Left lung (tissue), 10 donors: Measurements from ENCODE around the gene OPCML. TPM values are rescaled to one million over a fixed set of nuclear protein-coding genes. Genes with fewer than 3 reads are reported as not detected.

Experiments used
- ATAC-seq: fragments of 200-7000 bp; cut with Tn5 transposase; one replicate; pipeline ENCODE4 v1.9.1; 2020; ENCODE audit warnings: moderate library complexity
- DNase-seq, 4 donors: peaks; one replicate each; pipeline ENCODE4 v3.0.0-alpha.2; 2013 to 2020
- H3K27ac ChIP-seq, 2 donors: fragments of 200-600 bp; sonication (generic) in 1 of 2; one replicate each; pipeline versions ENCODE4 v1.5.0 to v1.8.0; 2020 to 2021
- H3K27me3 ChIP-seq, 2 donors: fragments of 200-600 bp; sonication (generic) in 1 of 2; one replicate each; pipeline versions ENCODE4 v1.5.0 to v1.8.0; 2020 to 2021
- H3K36me3 ChIP-seq, 2 donors: fragments of 200-600 bp; sonication (generic) in 1 of 2; one replicate each; pipeline versions ENCODE4 v1.5.0 to v1.8.0; 2020 to 2021
- H3K4me1 ChIP-seq, 2 donors: fragments of 200-600 bp; one replicate each; pipeline ENCODE4 v1.8.0; 2021
- H3K4me3 ChIP-seq, 2 donors: fragments of 200-600 bp; sonication (generic) in 1 of 2; one replicate each; pipeline versions ENCODE4 v1.5.0 to v1.8.0; 2020 to 2021; ENCODE audit warnings: mild to moderate bottlenecking in 1 of 2
- H3K9me3 ChIP-seq, 2 donors: fragments of 200-600 bp; sonication (generic) in 1 of 2; one replicate each; pipeline versions ENCODE4 v1.5.0 to v1.8.0; 2020 to 2021
- CTCF ChIP-seq, 2 donors: fragments of 200-600 bp; sonication (generic) in 1 of 2; IDR thresholded peaks; one replicate each; pipeline versions ENCODE4 v1.5.0 to v1.8.0; 2021; ENCODE audit warnings: antibody characterized with exemption in 2 of 2
- intact Hi-C, 2 donors: fragments of 100-400 bp; cut with DNase I; formaldehyde crosslinking; loops; one replicate each; pipeline versions ENCODE4 v1.11.2 to v1.14.2; 2022
- polyA plus RNA-seq, 6 donors: library from polyadenylated mRNA; unstranded; fragments of 120-200 nt; gene quantifications; one replicate each; pipeline ENCODE4 v1.2.1, GENCODE V29; 2013; ENCODE audit not compliant: insufficient read length in 6 of 6
- total RNA-seq, 2 donors: library from RNA; stranded (reverse); fragmentation: NEBNext Ultra II Directional; extraction: Animal tissue kit (Norgen Biotek cat#: 25700); gene quantifications; one replicate each; pipeline ENCODE4 v1.2.1, GENCODE V29; 2021
- donor health status: DM: no; HTN: yes; CAD: no.
- donor health status: DM: no; HTN: no; CAD: no.

OPCML gene
- total and polyA plus RNA-seq, 8 donors, result 0.98 to 5.3 (median 1.9) TPM; not detected in 2

- H3K9me3 ChIP-seq, result no peaks in the 10 kb centered on the region
- no peaks in the 10 kb centered on the region for H3K36me3 ChIP-seq
- intact Hi-C loops, result no loop called here
- no peak overlapping the region for H3K27ac ChIP-seq
- H3K27me3 ChIP-seq, result peaks cover 0 to 9% of the 10 kb centered on the region in 2 donors
- no peak for TF ChIP-seq CTCF (IDR thresholded peaks at IDR 0.05)
- H3K4me1 ChIP-seq, result no peaks in the 10 kb centered on the region
- DNase-seq (no peak), ATAC-seq (no peak)
- no peak overlapping the region for H3K4me3 ChIP-seq
These were observed 512.5 kb downstream of the OPCML start for GRCh38 chr11:133019545-133020371.

- intact Hi-C loops, result no loop called here
These were observed 516.8 kb downstream of the OPCML start for GRCh38 chr11:133015457-133015856.

GRCh38 chr11:133014337-133014736 lies 518.0 kb downstream of the OPCML start:
- Histone ChIP-seq H3K4me3 (no peak overlapping the region), H3K36me3 (no peaks in the 10 kb centered on the region), H3K4me1 (no peaks in the 10 kb centered on the region), H3K9me3 (no peaks in the 10 kb centered on the region), H3K27ac (no peak overlapping the region), H3K27me3 (no peaks in the 10 kb centered on the region)
- intact Hi-C loops, result no loop called here
- no peak for DNase-seq
- TF ChIP-seq CTCF (IDR thresholded peaks at IDR 0.05), result no peak
- no peak for ATAC-seq

More at GRCh38 chr11:133015457-133015856, 516.8 kb downstream of the OPCML start:
- no peaks in the 10 kb centered on the region for H3K9me3 ChIP-seq
- H3K27me3 ChIP-seq, result no peaks in the 10 kb centered on the region
- H3K36me3 ChIP-seq, result no peaks in the 10 kb centered on the region
- no peak for ATAC-seq
- no peak overlapping the region for H3K4me3 ChIP-seq
- no peaks in the 10 kb centered on the region for H3K4me1 ChIP-seq
- no peak for DNase-seq
- no peak overlapping the region for H3K27ac ChIP-seq
- no peak for TF ChIP-seq CTCF (IDR thresholded peaks at IDR 0.05)

GRCh38 chr11:133012803-133013202 lies 519.5 kb downstream of the OPCML start:
- Histone ChIP-seq H3K4me3 (no peak overlapping the region), H3K27me3 (peaks cover 0 to 7% of the 10 kb centered on the region in 2 donors), H3K4me1 (no peaks in the 10 kb centered on the region), H3K27ac (no peak overlapping the region), H3K9me3 (no peaks in the 10 kb centered on the region), H3K36me3 (no peaks in the 10 kb centered on the region)
- TF ChIP-seq CTCF (IDR thresholded peaks at IDR 0.05), result no peak
- intact Hi-C loops, result no loop called here
- ATAC-seq (no peak), DNase-seq (no peak)

- Histone ChIP-seq H3K4me3 (no peak overlapping the region), H3K4me1 (no peaks in the 10 kb centered on the region), H3K27me3 (peaks cover 0 to 7% of the 10 kb centered on the region in 2 donors), H3K27ac (no peak overlapping the region), H3K36me3 (no peaks in the 10 kb centered on the region), H3K9me3 (peaks cover 0 to under 1% of the 10 kb centered on the region in 2 donors)
- intact Hi-C loops, result no loop called here
- DNase-seq, result no peak
- TF ChIP-seq CTCF (IDR thresholded peaks at IDR 0.05), result no peak
- ATAC-seq, result no peak
These were observed 520.7 kb downstream of the OPCML start for GRCh38 chr11:133011604-133012003.
